Purkinje cell (primary cell): ENCODE measurements around the gene PDZD8. TPM values are rescaled to one million over a fixed set of nuclear protein-coding genes. Genes with fewer than 3 reads are reported as not detected.

Source experiments
- polyA plus RNA-seq: library from polyadenylated mRNA; unstranded; fragments of >200 nt; fragmentation: Nextera tagmentation; gene quantifications from 2 replicates; pipeline ENCODE4 v1.2.1, GENCODE V29; 2014

The PDZD8 gene
- 25.8 and 32.3 TPM in 2 replicates for polyA plus RNA-seq

GRCh38 chr10:117375360-117376178 is at the start of gene PDZD8:
Gene PDZD8 (minus strand): TSS chr10:117375440. CDS start chr10:117375227, 213 bp downstream.

GRCh38 chr10:117240621-117241529 is 134.4 kb downstream of the PDZD8 start, which contains the start of gene SLC18A2:
Gene SLC18A2 (plus strand): TSS chr10:117241114. CDS start chr10:117241694, 580 bp downstream.

Other genes starting within 250 kb of the PDZD8 start
- 0.51 TPM in 1 of 2 replicates, not detected in the other for gene VAX1, start 237.2 kb downstream of the PDZD8 start, polyA plus RNA-seq
- gene KCNK18, start 178.0 kb downstream of the PDZD8 start, polyA plus RNA-seq = not detected in 2 replicates
- gene SLC18A2, start 134.3 kb downstream of the PDZD8 start, polyA plus RNA-seq = 1.1 and 2.5 TPM in 2 replicates
- not detected in 2 replicates for gene EMX2, start 167.3 kb upstream of the PDZD8 start, polyA plus RNA-seq